K562 (cell line): ENCODE results near the gene TMSB10. TPM values are rescaled to one million over a fixed set of nuclear protein-coding genes. Genes with fewer than 3 reads are reported as not detected.
A peak's percentile ranks its signal among the peaks of the same experiment; 100 is the strongest.

Experiments
- BRCA1 ChIP-seq, 2 experiments: fragments of 450-650 bp in 1 of 2; sonication (generic) in 1 of 2; formaldehyde crosslinking in 1 of 2; IDR thresholded peaks; 2 replicates each; pipeline versions ENCODE4 v1.5.0 to v1.6.1; 2017 to 2020; ENCODE audit warnings: mild to moderate bottlenecking in 1 of 2, missing genetic modification reagents in 1 of 2
- CBFB ChIP-seq: sonication (generic); formaldehyde crosslinking; IDR thresholded peaks from 2 replicates; pipeline ENCODE4 v1.4.0; 2020; ENCODE audit warnings: mild to moderate bottlenecking, missing genetic modification reagents
- CBX3 ChIP-seq, 2 experiments: IDR thresholded peaks; 1 replicate in 1 of 2; 2 replicates in 1 of 2; pipeline ENCODE4 v1.6.1; 2012; ENCODE audit warnings: inconsistent platforms in 2 of 2, low read length in 2 of 2, borderline replicate concordance in 1 of 2, control low read depth in 1 of 2
- CBX5 ChIP-seq: IDR thresholded peaks from 2 replicates; pipeline ENCODE4 v1.6.1; 2014; ENCODE audit warnings: low read depth, borderline replicate concordance
- CBX8 ChIP-seq: fragments of 200-600 bp; sonication (generic); IDR thresholded peaks from 2 replicates; pipeline ENCODE4 v1.6.1; 2012; ENCODE audit warnings: borderline replicate concordance, mixed run types, low read depth, mild to moderate bottlenecking, moderate library complexity, mixed read lengths, low read length, control low read depth, inconsistent platforms; ENCODE audit not compliant: poor library complexity, severe bottlenecking; ENCODE audit errors: extremely low read depth
- CXXC5 ChIP-seq: fragments of 250-450 bp; sonication (Bioruptor Pico); IDR thresholded peaks from 2 replicates; pipeline ENCODE4 v1.8.0; 2022; ENCODE audit warnings: inconsistent platforms, mild to moderate bottlenecking, moderate library complexity
- FOSL1 ChIP-seq: fragments of 200-800 bp; sonication (Bioruptor generic); conservative IDR thresholded peaks from 2 replicates; pipeline ENCODE4 v1.6.1; 2016; ENCODE audit warnings: missing genetic modification characterization, missing compliant biosample characterization
- GABPA ChIP-seq: fragments of 200-800 bp; sonication (Bioruptor generic); conservative IDR thresholded peaks from 2 replicates; pipeline ENCODE4 v1.6.1; 2016; ENCODE audit warnings: low read depth, missing genetic modification characterization, missing compliant biosample characterization
- GATAD2A ChIP-seq: fragments of 450-650 bp; IDR thresholded peaks from 2 replicates; pipeline ENCODE4 v1.6.1; 2017
- HMG20B ChIP-seq: fragments of 250-450 bp; sonication (Bioruptor Pico); IDR thresholded peaks from 2 replicates; pipeline ENCODE4 v1.5.0; 2021; ENCODE audit warnings: mild to moderate bottlenecking
- IFI16 ChIP-seq: fragments of 250-450 bp; sonication (Bioruptor Pico); IDR thresholded peaks from 2 replicates; pipeline ENCODE4 v2.1.2; 2022; ENCODE audit warnings: mild to moderate bottlenecking, inconsistent platforms
- MCM5 ChIP-seq: fragments of 450-650 bp; IDR thresholded peaks from 2 replicates; pipeline ENCODE4 v1.6.1; 2016; ENCODE audit warnings: low read depth
- NCOA1 ChIP-seq: fragments of 450-650 bp; IDR thresholded peaks from 2 replicates; pipeline ENCODE4 v1.6.1; 2016; ENCODE audit warnings: low read depth
- NFIC ChIP-seq: fragments of 450-650 bp; IDR thresholded peaks from 2 replicates; pipeline ENCODE4 v1.6.1; 2017; ENCODE audit warnings: mild to moderate bottlenecking, inconsistent platforms
- NKRF ChIP-seq: fragments of 450-650 bp; IDR thresholded peaks from 2 replicates; pipeline ENCODE4 v1.6.1; 2016; ENCODE audit warnings: borderline replicate concordance
- PHF21A ChIP-seq: fragments of 450-650 bp; IDR thresholded peaks from 2 replicates; pipeline ENCODE4 v1.6.1; 2017; ENCODE audit warnings: low read depth, borderline replicate concordance
- PHTF2 ChIP-seq: fragments of 250-450 bp; sonication (Bioruptor Pico); IDR thresholded peaks from 2 replicates; pipeline ENCODE4 v1.5.0; 2021; ENCODE audit warnings: mild to moderate bottlenecking
- POLR2AphosphoS2 ChIP-seq: IDR thresholded peaks from 2 replicates; pipeline ENCODE4 v1.6.1; 2012; ENCODE audit warnings: low read length, improper control_type of control experiment
- POLR2B ChIP-seq: fragments of 450-650 bp; IDR thresholded peaks from 2 replicates; pipeline ENCODE4 v1.6.1; 2018; ENCODE audit warnings: low read depth; ENCODE audit not compliant: partially characterized antibody
- ZBED1 ChIP-seq: IDR thresholded peaks from 2 replicates; pipeline ENCODE4 v1.6.1; 2014
- ZNF347 ChIP-seq: fragments of 450-650 bp; formaldehyde crosslinking; IDR thresholded peaks from 2 replicates; pipeline ENCODE4 v1.4.0; 2020; ENCODE audit warnings: low read depth, mild to moderate bottlenecking, moderate library complexity
- ZNF398 ChIP-seq: fragments of 250-450 bp; sonication (Bioruptor Pico); IDR thresholded peaks from 2 replicates; pipeline ENCODE4 v1.8.0; 2021; ENCODE audit warnings: moderate library complexity, mild to moderate bottlenecking, inconsistent platforms
- ZNF655 ChIP-seq: fragments of 250-450 bp; sonication (Bioruptor Pico); IDR thresholded peaks from 2 replicates; pipeline ENCODE4 v1.5.0; 2021
- ZNF707 ChIP-seq: fragments of 250-450 bp; sonication (Bioruptor Pico); conservative IDR thresholded peaks from 2 replicates; pipeline ENCODE4 v1.8.0; 2022; ENCODE audit warnings: inconsistent platforms, mild to moderate bottlenecking, moderate library complexity
- polyA plus RNA-seq, 8 experiments: library from polyadenylated mRNA; depleted of rRNA in 4 of 8; stranded (reverse) in 5 of 8; unstranded in 3 of 8; fragments of >200 nt; fragmentation: Nextera tagmentation in 2 of 8; fragmentation: Illumina TruSeq in 1 of 8; extraction: Ambion mirVana in 2 of 8; extraction: Trizol in 1 of 8; gene quantifications; 2 replicates each; pipeline versions ENCODE4 v1.2.1 to v1.2.3, GENCODE V29; 2011 to 2014; ENCODE audit warnings: inconsistent platforms in 1 of 8, missing spikeins in 1 of 8
- total RNA-seq, 7 experiments: library from RNA; depleted of rRNA in 6 of 7; stranded (reverse); fragments of >200 nt in 6 of 7; fragmentation: Illumina TruSeq in 2 of 7; extraction: Trizol in 2 of 7; gene quantifications; 2 replicates each; pipeline versions ENCODE4 v1.2.1 to v1.2.3, GENCODE V29; 2011 to 2021; ENCODE audit warnings: low replicate concordance in 1 of 7

The TMSB10 gene
- total and polyA plus RNA-seq, 9 of the 15 experiments (the other 6 are each of a cell fraction or from before 2014, with no cell fraction given): 382 to 2,226 (median 959) TPM

- TF ChIP-seq ZNF398 (CRISPR knock-in tag) (no peak), NKRF (peak; percentile 43; the same call in 1 of the 2 replicates), ZNF347 (CRISPR knock-in tag) (no peak), ZNF655 (CRISPR knock-in tag) (no peak), CBX5 (no peak), POLR2AphosphoS2 (peak; percentile 79; the same call in 1 of the 2 replicates), NCOA1 (no peak), POLR2B (peak; percentile 88), ZBED1 (no peak), GATAD2A (peak; percentile 90), CXXC5 (CRISPR knock-in tag) (peak; percentile 90), MCM5 (no peak), GABPA (tag) (peak; percentile 40; the same call in 1 of the 2 replicates), BRCA1 (IDR thresholded peaks at IDR 0.05) (no peak), BRCA1 (CRISPR knock-in tag; IDR thresholded peaks at IDR 0.05) (no peak), FOSL1 (tag) (0 out of 2 replicates have a peak, but pooled peaks have one; percentile 38), HMG20B (no peak), ZNF707 (CRISPR knock-in tag) (no peak), CBX3 (IDR thresholded peaks at IDR 0.05; ENCODE audit: borderline replicate concordance in 1 of 2, low read length in 2 of 2) (no peak; a peak in 1 of 3 replicates), NFIC (peak; percentile 45), PHTF2 (CRISPR knock-in tag) (peak; percentile 30; the same call in 1 of the 2 replicates), CBFB (CRISPR knock-in tag) (0 out of 2 replicates have a peak, but pooled peaks have one; percentile 25), PHF21A (no peak), CBX8 (no peak), IFI16 (CRISPR knock-in tag) (no peak)
These were observed at the start of gene TMSB10 (continued) for GRCh38 chr2:84905181-84906107.
